ENCODE results near the gene SNRPD1. TPM values are rescaled to one million over a fixed set of nuclear protein-coding genes. Genes with fewer than 3 reads are reported as not detected.
A peak's percentile ranks its signal among the peaks of the same experiment; 100 is the strongest.
"Not testable (repeated sequence)": the region's sequence is repeated elsewhere in the genome, so short reads cannot be mapped to it uniquely, and the experiment has no call there.

SNRPD1 gene
- total RNA-seq (2014; rRNA removed; shearing (Covaris generic)): 28.6 and 36.5 TPM in 2 replicates

- Histone ChIP-seq H3K27me3 (ENCODE audit: control insufficient read depth, insufficient read depth, low read length) (no peaks in the 10 kb centered on the region), H3K4me3 (ENCODE audit: insufficient read depth, low read depth, low read length) (peak within 1 kb of the TSS; percentile 99), H3K36me3 (replicated peaks; ENCODE audit: control insufficient read depth, insufficient read depth, low read length) (peaks cover 3% of the 10 kb centered on the region)
- peak; percentile 96 for DNase-seq
These were observed at the start of gene SNRPD1 for GRCh38 chr18:21612125-21613039. Gene SNRPD1 (plus strand): TSS chr18:21612314. CDS start chr18:21612430, 116 bp downstream.

- no peak for DNase-seq
- H3K27me3 ChIP-seq (ENCODE audit: control insufficient read depth, insufficient read depth, low read length): no peaks in the 10 kb centered on the region
- H3K36me3 ChIP-seq (replicated peaks; ENCODE audit: control insufficient read depth, insufficient read depth, low read length): peaks cover 4% of the 10 kb centered on the region
- H3K4me3 ChIP-seq (ENCODE audit: insufficient read depth, low read depth, low read length): no peak overlapping the region
These were observed 40.3 kb upstream of the SNRPD1 start for GRCh38 chr18:21571772-21572171.

- no peak for DNase-seq
These were observed 36.5 kb upstream of the SNRPD1 start for GRCh38 chr18:21575656-21576055.

GRCh38 chr18:21584391-21584790, 27.7 kb upstream of the SNRPD1 start:
- no peaks in the 10 kb centered on the region; the same call in 1 of the 2 replicates for H3K36me3 ChIP-seq (replicated peaks; ENCODE audit: control insufficient read depth, insufficient read depth, low read length)
- no peak overlapping the region for H3K4me3 ChIP-seq (ENCODE audit: insufficient read depth, low read depth, low read length)
- no peaks in the 10 kb centered on the region for H3K27me3 ChIP-seq (ENCODE audit: control insufficient read depth, insufficient read depth, low read length)
- DNase-seq: no peak

More at GRCh38 chr18:21575656-21576055, 36.5 kb upstream of the SNRPD1 start:
- H3K36me3 ChIP-seq (replicated peaks; ENCODE audit: control insufficient read depth, insufficient read depth, low read length): peaks cover 4% of the 10 kb centered on the region
- H3K27me3 ChIP-seq (ENCODE audit: control insufficient read depth, insufficient read depth, low read length): no peaks in the 10 kb centered on the region
- no peak overlapping the region for H3K4me3 ChIP-seq (ENCODE audit: insufficient read depth, low read depth, low read length)

- H3K4me3 ChIP-seq (ENCODE audit: insufficient read depth, low read depth, low read length); DNase-seq; H3K27me3 ChIP-seq (ENCODE audit: control insufficient read depth, insufficient read depth, low read length); H3K36me3 ChIP-seq (replicated peaks; ENCODE audit: control insufficient read depth, insufficient read depth, low read length): not testable (repeated sequence)
These were observed 19.8 kb upstream of the SNRPD1 start for GRCh38 chr18:21592361-21592760.

GRCh38 chr18:21593540-21594257, 18.4 kb upstream of the SNRPD1 start:
- H3K27me3 ChIP-seq (ENCODE audit: control insufficient read depth, insufficient read depth, low read length): no peaks in the 10 kb centered on the region
- no peak for DNase-seq
- H3K36me3 ChIP-seq (replicated peaks; ENCODE audit: control insufficient read depth, insufficient read depth, low read length): no peaks in the 10 kb centered on the region; the same call in 1 of the 2 replicates

GRCh38 chr18:21597620-21598019, 14.5 kb upstream of the SNRPD1 start:
- no peaks in the 10 kb centered on the region; the same call in 1 of the 2 replicates for H3K36me3 ChIP-seq (replicated peaks; ENCODE audit: control insufficient read depth, insufficient read depth, low read length)
- H3K27me3 ChIP-seq (ENCODE audit: control insufficient read depth, insufficient read depth, low read length): no peaks in the 10 kb centered on the region
- H3K4me3 ChIP-seq (ENCODE audit: insufficient read depth, low read depth, low read length): no peak overlapping the region
- DNase-seq: no peak

More at GRCh38 chr18:21593540-21594257, 18.4 kb upstream of the SNRPD1 start:
- no peak overlapping the region for H3K4me3 ChIP-seq (ENCODE audit: insufficient read depth, low read depth, low read length)

GRCh38 chr18:21598726-21599584, 13.2 kb upstream of the SNRPD1 start:
- Histone ChIP-seq H3K4me3 (ENCODE audit: insufficient read depth, low read depth, low read length) (peak overlapping the region; percentile 93), H3K27me3 (ENCODE audit: control insufficient read depth, insufficient read depth, low read length) (no peaks in the 10 kb centered on the region), H3K36me3 (replicated peaks; ENCODE audit: control insufficient read depth, insufficient read depth, low read length) (no peaks in the 10 kb centered on the region; the same call in 1 of the 2 replicates)
- DNase-seq: no peak

- H3K27me3 ChIP-seq (ENCODE audit: control insufficient read depth, insufficient read depth, low read length): no peaks in the 10 kb centered on the region
- peak overlapping the region; percentile 93 for H3K4me3 ChIP-seq (ENCODE audit: insufficient read depth, low read depth, low read length)
- DNase-seq: peak; percentile 89
- H3K36me3 ChIP-seq (replicated peaks; ENCODE audit: control insufficient read depth, insufficient read depth, low read length): no peaks in the 10 kb centered on the region
These were observed 12.3 kb upstream of the SNRPD1 start for GRCh38 chr18:21599585-21600525.

- Histone ChIP-seq H3K27me3 (ENCODE audit: control insufficient read depth, insufficient read depth, low read length) (no peaks in the 10 kb centered on the region), H3K36me3 (replicated peaks; ENCODE audit: control insufficient read depth, insufficient read depth, low read length) (no peaks in the 10 kb centered on the region), H3K4me3 (ENCODE audit: insufficient read depth, low read depth, low read length) (peak within 1 kb of the TSS; percentile 93)
- DNase-seq: peak; percentile 94
These were observed 11.3 kb upstream of the SNRPD1 start, which contains the start of gene ESCO1 for GRCh38 chr18:21600526-21601410. Gene ESCO1 (minus strand): TSS chr18:21600704. CDS start chr18:21574843, 25,861 bp downstream.

- Histone ChIP-seq H3K36me3 (replicated peaks; ENCODE audit: control insufficient read depth, insufficient read depth, low read length) (no peaks in the 10 kb centered on the region), H3K4me3 (ENCODE audit: insufficient read depth, low read depth, low read length) (no peak overlapping the region), H3K27me3 (ENCODE audit: control insufficient read depth, insufficient read depth, low read length) (no peaks in the 10 kb centered on the region)
- DNase-seq: no peak
These were observed 9.9 kb upstream of the SNRPD1 start for GRCh38 chr18:21602299-21602587.

GRCh38 chr18:21604671-21605070, 7.4 kb upstream of the SNRPD1 start:
- Histone ChIP-seq H3K27me3 (ENCODE audit: control insufficient read depth, insufficient read depth, low read length) (no peaks in the 10 kb centered on the region), H3K4me3 (ENCODE audit: insufficient read depth, low read depth, low read length) (no peak overlapping the region), H3K36me3 (replicated peaks; ENCODE audit: control insufficient read depth, insufficient read depth, low read length) (no peaks in the 10 kb centered on the region)
- no peak for DNase-seq
